Keratinocyte (primary cell): Measurements from ENCODE around the gene SMIM35. TPM values are rescaled to one million over a fixed set of nuclear protein-coding genes. Genes with fewer than 3 reads are reported as not detected.

ENCODE experiments used
- DNase-seq: peaks from one replicate; pipeline ENCODE4 v3.0.0-alpha.2; 2011; ENCODE audit warnings: low read depth, missing footprints, low spot score
- FAIRE-seq: peaks from 2 replicates; lab custom pipeline; 2011; peaks lifted over from hg19 to GRCh38; lab: Jason Lieb, UNC
- H2AFZ ChIP-seq: 2 replicates; pipeline ENCODE4 v1.6.0; 2012; ENCODE audit warnings: low read length, control low read depth, inconsistent platforms; ENCODE audit not compliant: control insufficient read depth
- H3K27ac ChIP-seq: 2 replicates; pipeline ENCODE4 v1.5.1; 2011; ENCODE audit warnings: low read length; ENCODE audit not compliant: control insufficient read depth, insufficient read depth
- H3K27me3 ChIP-seq: 3 replicates; pipeline ENCODE4 v1.6.0; 2011; ENCODE audit warnings: low read length; ENCODE audit not compliant: control insufficient read depth, insufficient read depth; ENCODE audit errors: extremely low read depth
- H3K36me3 ChIP-seq, 2 experiments: 2 replicates in 1 of 2; 3 replicates in 1 of 2; pipeline ENCODE4 v1.5.1; 2011; ENCODE audit warnings: low read length in 2 of 2, mild to moderate bottlenecking in 1 of 2; ENCODE audit not compliant: control insufficient read depth in 2 of 2, insufficient read depth in 2 of 2; ENCODE audit errors: extremely low read depth in 1 of 2
- H3K4me1 ChIP-seq: 3 replicates; pipeline ENCODE4 v1.5.1; 2011; ENCODE audit warnings: low read length; ENCODE audit not compliant: control insufficient read depth, insufficient read depth; ENCODE audit errors: extremely low read depth
- H3K4me2 ChIP-seq: 3 replicates; pipeline ENCODE4 v1.6.0; 2011; ENCODE audit warnings: low read depth, low read length; ENCODE audit not compliant: control insufficient read depth, insufficient read depth; ENCODE audit errors: extremely low read depth
- H3K4me3 ChIP-seq, 3 experiments: fragments of 200-600 bp in 1 of 3; sonication (generic) in 1 of 3; 2 replicates in 2 of 3; 3 replicates in 1 of 3; pipeline ENCODE4 v1.5.1; 2011 to 2016; ENCODE audit warnings: low read length in 3 of 3, mild to moderate bottlenecking in 3 of 3, control low read depth in 2 of 3, inconsistent platforms in 1 of 3, low read depth in 1 of 3, mixed read lengths in 1 of 3, mixed run types in 1 of 3, moderate library complexity in 1 of 3; ENCODE audit not compliant: control insufficient read depth in 2 of 3, insufficient read depth in 2 of 3; ENCODE audit errors: extremely low read depth in 1 of 3
- H3K79me2 ChIP-seq: 2 replicates; pipeline ENCODE4 v1.6.0; 2012; ENCODE audit warnings: low read length; ENCODE audit not compliant: control insufficient read depth, insufficient read depth
- H3K9ac ChIP-seq: 3 replicates; pipeline ENCODE4 v1.6.0; 2011; ENCODE audit warnings: low read length; ENCODE audit not compliant: control insufficient read depth, insufficient read depth; ENCODE audit errors: extremely low read depth
- H3K9me1 ChIP-seq: 3 replicates; pipeline ENCODE4 v1.6.0; 2011; ENCODE audit warnings: low read length; ENCODE audit not compliant: control insufficient read depth, insufficient read depth; ENCODE audit errors: extremely low read depth
- H3K9me3 ChIP-seq: 2 replicates; pipeline ENCODE4 v1.5.1; 2012; ENCODE audit warnings: low read depth, low read length; ENCODE audit not compliant: control insufficient read depth
- H4K20me1 ChIP-seq: 3 replicates; pipeline ENCODE4 v1.6.0; 2011; ENCODE audit warnings: low read length; ENCODE audit not compliant: control insufficient read depth, insufficient read depth; ENCODE audit errors: extremely low read depth
- EZH2 ChIP-seq: IDR thresholded peaks from one replicate; pipeline ENCODE4 v1.6.1; 2012; ENCODE audit warnings: inconsistent platforms, mild to moderate bottlenecking, low read length, moderate library complexity
- dilution Hi-C: fragments of 300-500 bp; cut with MboI; formaldehyde crosslinking; loops from one replicate; pipeline ENCODE4 v1.7.0; 2020; ENCODE audit warnings: low sequenced_read_pairs; ENCODE audit not compliant: extremely low pct_ligation_motif_present
- polyA plus RNA-seq, 5 experiments: library from polyadenylated mRNA; depleted of rRNA in 3 of 5; stranded (reverse) in 3 of 5; stranded (forward) in 1 of 5; unstranded in 1 of 5; fragments of >200 nt; gene quantifications; 1 replicate in 1 of 5; 2 replicates in 3 of 5; 3 replicates in 1 of 5; pipeline versions ENCODE4 v1.2.1 to v1.2.3, GENCODE V29; 2011 to 2012; ENCODE audit warnings: missing spikeins in 2 of 5, low read depth in 1 of 5, low replicate concordance in 1 of 5
- TF ChIP-seq, protein P1 (sequence below), 3 experiments: IDR thresholded peaks in 1 of 3; conservative IDR thresholded peaks in 1 of 3; optimal IDR thresholded peaks in 1 of 3; 2 replicates in 2 of 3; 3 replicates in 1 of 3; pipeline versions ENCODE3 to v1.5.1; 2011; ENCODE audit warnings: low read length in 3 of 3, mild to moderate bottlenecking in 3 of 3, moderate library complexity in 2 of 3, control low read depth in 1 of 3, inconsistent platforms in 1 of 3; ENCODE audit not compliant: insufficient read depth in 2 of 3; ENCODE audit errors: extremely low read depth in 1 of 3

The SMIM35 gene
- polyA plus RNA-seq, 1 donor (not counting 4 experiments of a cell fraction or from before 2014, with no cell fraction given), result not detected

DNA sequence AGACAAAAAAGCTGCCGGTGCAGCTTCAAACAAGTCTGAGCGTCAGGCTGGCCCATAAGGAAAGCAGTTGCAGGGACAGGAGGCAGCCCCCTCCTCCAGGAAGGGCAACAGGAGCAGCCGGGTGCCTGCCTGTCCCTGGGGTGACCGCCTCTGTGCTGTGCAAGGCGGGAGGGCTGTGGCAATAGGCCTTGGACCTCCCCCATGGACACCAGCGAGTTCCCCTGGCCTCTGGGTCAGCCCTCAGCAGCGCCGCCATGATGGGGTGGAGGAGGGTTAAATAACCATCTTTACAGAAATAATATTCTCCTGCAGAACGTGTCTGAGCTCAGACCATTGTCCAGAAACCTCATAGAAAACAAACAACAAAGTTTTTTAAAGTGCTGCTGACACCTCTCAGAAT, 13.2 kb downstream of the SMIM35 start:
- Histone ChIP-seq H2AFZ (no peak overlapping the region), H3K9me1 (no peaks in the 10 kb centered on the region), H3K9ac (no peak overlapping the region), H3K36me3 (no peaks in the 10 kb centered on the region), H3K27ac (no peak overlapping the region), H3K4me2 (no peak overlapping the region), H3K27me3 (no peaks in the 10 kb centered on the region), H4K20me1 (no peaks in the 10 kb centered on the region), H3K79me2 (no peaks in the 10 kb centered on the region), H3K4me1 (peaks cover 33% of the 10 kb centered on the region), H3K9me3 (no peaks in the 10 kb centered on the region), H3K4me3 (no peak overlapping the region)
- dilution Hi-C loops, result no loop called here
- FAIRE-seq, result no peak
- TF ChIP-seq, protein P1, sequence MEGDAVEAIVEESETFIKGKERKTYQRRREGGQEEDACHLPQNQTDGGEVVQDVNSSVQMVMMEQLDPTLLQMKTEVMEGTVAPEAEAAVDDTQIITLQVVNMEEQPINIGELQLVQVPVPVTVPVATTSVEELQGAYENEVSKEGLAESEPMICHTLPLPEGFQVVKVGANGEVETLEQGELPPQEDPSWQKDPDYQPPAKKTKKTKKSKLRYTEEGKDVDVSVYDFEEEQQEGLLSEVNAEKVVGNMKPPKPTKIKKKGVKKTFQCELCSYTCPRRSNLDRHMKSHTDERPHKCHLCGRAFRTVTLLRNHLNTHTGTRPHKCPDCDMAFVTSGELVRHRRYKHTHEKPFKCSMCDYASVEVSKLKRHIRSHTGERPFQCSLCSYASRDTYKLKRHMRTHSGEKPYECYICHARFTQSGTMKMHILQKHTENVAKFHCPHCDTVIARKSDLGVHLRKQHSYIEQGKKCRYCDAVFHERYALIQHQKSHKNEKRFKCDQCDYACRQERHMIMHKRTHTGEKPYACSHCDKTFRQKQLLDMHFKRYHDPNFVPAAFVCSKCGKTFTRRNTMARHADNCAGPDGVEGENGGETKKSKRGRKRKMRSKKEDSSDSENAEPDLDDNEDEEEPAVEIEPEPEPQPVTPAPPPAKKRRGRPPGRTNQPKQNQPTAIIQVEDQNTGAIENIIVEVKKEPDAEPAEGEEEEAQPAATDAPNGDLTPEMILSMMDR (optimal IDR thresholded peaks at IDR 0.05 in 1 of 3, IDR thresholded peaks at IDR 0.05 in 1 of 3, conservative IDR thresholded peaks at IDR 0.05 in 1 of 3; ENCODE audit: extremely low read depth in 1 of 3, insufficient read depth in 2 of 3, low read length in 3 of 3), result no peak
- no peak for TF ChIP-seq EZH2
- no peak for DNase-seq

DNA sequence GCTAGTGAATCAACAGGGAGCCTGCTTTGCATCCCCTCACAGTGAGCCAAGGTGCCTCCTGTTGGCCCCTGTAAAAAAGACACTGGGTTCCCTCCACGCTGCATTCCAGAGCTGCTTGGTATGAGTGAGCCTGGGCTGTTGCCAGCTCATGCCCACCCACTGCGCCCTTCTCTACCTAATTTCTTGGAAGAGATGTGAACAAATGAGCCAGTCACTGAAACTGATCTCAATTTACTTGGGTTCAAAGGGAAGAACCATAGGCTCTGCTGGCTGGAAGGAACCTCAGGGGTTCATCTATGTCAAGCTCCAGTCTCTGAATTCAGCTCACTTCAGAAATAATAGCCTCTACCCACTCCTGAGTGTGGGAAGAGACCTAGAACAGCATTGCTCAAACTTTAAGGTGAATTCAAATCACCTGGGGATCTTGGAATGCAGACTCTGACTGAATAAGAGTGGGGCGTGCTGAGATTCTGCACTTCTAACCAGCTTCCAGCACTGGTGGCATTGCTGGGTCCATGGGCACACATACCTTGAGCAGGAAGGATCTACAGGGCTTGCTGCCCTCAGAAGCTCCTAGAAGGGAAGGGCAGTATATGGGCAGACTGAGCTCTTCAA, 15.2 kb downstream of the SMIM35 start:
- no peaks in the 10 kb centered on the region for H3K79me2 ChIP-seq
- FAIRE-seq (no peak), DNase-seq (no peak)
- no peak for TF ChIP-seq EZH2
- TF ChIP-seq, protein P1 (optimal IDR thresholded peaks at IDR 0.05 in 1 of 3, IDR thresholded peaks at IDR 0.05 in 1 of 3, conservative IDR thresholded peaks at IDR 0.05 in 1 of 3; ENCODE audit: extremely low read depth in 1 of 3, insufficient read depth in 2 of 3, low read length in 3 of 3), result no peak
- no peak overlapping the region for H3K4me3 ChIP-seq
- no peak overlapping the region for H3K27ac ChIP-seq
- H3K4me1 ChIP-seq, result peaks cover 24% of the 10 kb centered on the region
- no peak overlapping the region for H2AFZ ChIP-seq
- no peaks in the 10 kb centered on the region for H3K36me3 ChIP-seq
- H3K9me1 ChIP-seq, result no peaks in the 10 kb centered on the region
- no peak overlapping the region for H3K4me2 ChIP-seq
- no peaks in the 10 kb centered on the region for H3K27me3 ChIP-seq
- dilution Hi-C loops, result no loop called here
- H3K9me3 ChIP-seq, result no peaks in the 10 kb centered on the region
- no peak overlapping the region for H3K9ac ChIP-seq
- H4K20me1 ChIP-seq, result no peaks in the 10 kb centered on the region
